Adrenal gland (tissue), 5 donors: Measurements from ENCODE around the gene FMN2.

ENCODE experiments used
- CTCF ChIP-seq, 6 experiments: fragments of 450-650 bp in 4 of 6; fragments of 200-600 bp in 2 of 6; sonication (generic) in 1 of 6; IDR thresholded peaks; 1 replicate in 5 of 6; 2 replicates in 1 of 6; pipeline versions ENCODE4 v1.5.1 to v1.8.0; 2016 to 2021; ENCODE audit warnings: antibody characterized with exemption in 6 of 6, mild to moderate bottlenecking in 2 of 6, moderate library complexity in 1 of 6
- POLR2A ChIP-seq, 2 donors: fragments of 450-650 bp; IDR thresholded peaks; one replicate each; pipeline ENCODE4 v1.6.1; 2017; ENCODE audit warnings: antibody characterized with exemption in 2 of 2, mild to moderate bottlenecking in 2 of 2, moderate library complexity in 1 of 2
- donor health status: DM: no; HTN: no; CAD: no.

GRCh38 chr1:240462766-240463395 lies 371.2 kb downstream of the FMN2 start:
- TF ChIP-seq CTCF (IDR thresholded peaks at IDR 0.05) = no peak
- TF ChIP-seq POLR2A (IDR thresholded peaks at IDR 0.05) = no peak
